HepG2 (cell line): ENCODE data around the gene INSRR. TPM values are rescaled to one million over a fixed set of nuclear protein-coding genes. Genes with fewer than 3 reads are reported as not detected.

Source experiments
- EHMT2 ChIP-seq: fragments of 200-600 bp; sonication (generic); IDR thresholded peaks from 2 replicates; pipeline ENCODE4 v1.7.0; 2017; ENCODE audit warnings: antibody characterized with exemption, low read depth, low read length, borderline replicate concordance
- GPN1 ChIP-seq: sonication (generic); formaldehyde crosslinking; IDR thresholded peaks from 2 replicates; pipeline ENCODE4 v1.5.1; 2020; ENCODE audit warnings: missing genetic modification reagents, borderline replicate concordance
- POLR2G ChIP-seq: fragments of 200-400 bp; formaldehyde crosslinking; IDR thresholded peaks from 2 replicates; pipeline ENCODE4 v1.6.1; 2018; ENCODE audit warnings: mild to moderate bottlenecking, low read depth, low read length, moderate library complexity
- PPARG ChIP-seq: conservative IDR thresholded peaks from 2 replicates; pipeline ENCODE4 v1.6.1; 2016; ENCODE audit warnings: missing biosample characterization, missing genetic modification reagents
- PRPF4 ChIP-seq: fragments of 200-400 bp; formaldehyde crosslinking; IDR thresholded peaks from 2 replicates; pipeline ENCODE4 v1.6.1; 2016; ENCODE audit warnings: low read length, low read depth; ENCODE audit not compliant: poor library complexity, severe bottlenecking
- RXRA ChIP-seq: sonication (generic); formaldehyde crosslinking; IDR thresholded peaks from 2 replicates; pipeline ENCODE4 v1.5.1; 2020; ENCODE audit warnings: missing genetic modification reagents
- TMF1 ChIP-seq: sonication (generic); formaldehyde crosslinking; IDR thresholded peaks from 2 replicates; pipeline ENCODE4 v1.8.1; 2022; ENCODE audit warnings: low read depth, missing genetic modification reagents
- ZFP36 ChIP-seq: fragments of 150-350 bp; IDR thresholded peaks from 2 replicates; pipeline ENCODE4 v1.6.1; 2018; ENCODE audit warnings: borderline replicate concordance, low read length, low read depth; ENCODE audit not compliant: partially characterized antibody
- ZNF121 ChIP-seq: sonication (generic); formaldehyde crosslinking; IDR thresholded peaks from 2 replicates; pipeline ENCODE4 v1.5.0; 2020; ENCODE audit warnings: mild to moderate bottlenecking, missing genetic modification reagents
- ZNF17 ChIP-seq: sonication (generic); formaldehyde crosslinking; IDR thresholded peaks from 2 replicates; pipeline ENCODE4 v1.5.0; 2020; ENCODE audit warnings: mild to moderate bottlenecking, missing genetic modification reagents
- ZNF350 ChIP-seq: sonication (generic); formaldehyde crosslinking; IDR thresholded peaks from 2 replicates; pipeline ENCODE4 v1.4.0; 2020; ENCODE audit warnings: mild to moderate bottlenecking, low read depth, missing genetic modification reagents, borderline replicate concordance
- ZNF451 ChIP-seq: sonication (generic); formaldehyde crosslinking; IDR thresholded peaks from 2 replicates; pipeline ENCODE4 v1.5.0; 2020; ENCODE audit warnings: mild to moderate bottlenecking, missing genetic modification reagents
- ZNF547 ChIP-seq: sonication (generic); formaldehyde crosslinking; IDR thresholded peaks from 2 replicates; pipeline ENCODE4 v1.5.1; 2020; ENCODE audit warnings: mild to moderate bottlenecking, missing genetic modification reagents
- ZNF564 ChIP-seq: sonication (generic); formaldehyde crosslinking; IDR thresholded peaks from 2 replicates; pipeline ENCODE4 v1.8.1; 2023; ENCODE audit warnings: mild to moderate bottlenecking, missing genetic modification reagents
- ZNF672 ChIP-seq: sonication (generic); formaldehyde crosslinking; IDR thresholded peaks from 2 replicates; pipeline ENCODE4 v1.8.1; 2022; ENCODE audit warnings: missing genetic modification reagents
- ZNF746 ChIP-seq: sonication (generic); formaldehyde crosslinking; IDR thresholded peaks from 2 replicates; pipeline ENCODE4 v1.8.0; 2022; ENCODE audit warnings: mild to moderate bottlenecking, missing genetic modification reagents
- ZNF83 ChIP-seq: sonication (generic); formaldehyde crosslinking; IDR thresholded peaks from 2 replicates; pipeline ENCODE4 v1.4.0; 2020; ENCODE audit warnings: missing genetic modification reagents, mild to moderate bottlenecking, borderline replicate concordance
- ZNF883 ChIP-seq: sonication (generic); formaldehyde crosslinking; IDR thresholded peaks from 2 replicates; pipeline ENCODE4 v1.5.1; 2020; ENCODE audit warnings: mild to moderate bottlenecking, missing genetic modification reagents; ENCODE audit errors: not compliant biosample characterization
- polyA plus RNA-seq, 8 experiments: library from polyadenylated mRNA; depleted of rRNA in 3 of 8; stranded (reverse) in 7 of 8; unstranded in 1 of 8; fragments of >200 nt; fragmentation: Illumina TruSeq in 4 of 8; extraction: Trizol in 4 of 8; gene quantifications; 2 replicates each; pipeline versions ENCODE4 v1.2.1 to v1.2.3, GENCODE V29; 2011 to 2016; ENCODE audit warnings: low read depth in 4 of 8, missing spikeins in 1 of 8, mixed read lengths in 1 of 8; ENCODE audit not compliant: insufficient read depth in 1 of 8
- total RNA-seq, 5 experiments: library from RNA; depleted of rRNA; stranded (reverse); fragments of >200 nt; fragmentation: Illumina TruSeq; extraction: Trizol; gene quantifications; 2 replicates each; pipeline ENCODE4 v1.2.3, GENCODE V29; 2016; ENCODE audit warnings: low read depth in 1 of 5
- TF ChIP-seq, protein P1 (sequence below): sonication (generic); formaldehyde crosslinking; IDR thresholded peaks from 2 replicates; pipeline ENCODE4 v1.4.0; 2020; ENCODE audit warnings: missing genetic modification reagents, low read depth, mild to moderate bottlenecking, borderline replicate concordance
- TF ChIP-seq, protein P2 (sequence below): sonication (generic); formaldehyde crosslinking; IDR thresholded peaks from 2 replicates; pipeline ENCODE4 v1.5.1; 2020; ENCODE audit warnings: mild to moderate bottlenecking, missing genetic modification reagents, borderline replicate concordance
- TF ChIP-seq, protein P3 (sequence below): IDR thresholded peaks from 2 replicates; pipeline ENCODE4 v1.6.1; 2016; ENCODE audit warnings: missing biosample characterization, missing genetic modification reagents, low read depth

INSRR gene
- total and polyA plus RNA-seq, 2 of the 13 experiments (the other 11 are each of a cell fraction or from before 2014, with no cell fraction given), result not detected

DNA sequence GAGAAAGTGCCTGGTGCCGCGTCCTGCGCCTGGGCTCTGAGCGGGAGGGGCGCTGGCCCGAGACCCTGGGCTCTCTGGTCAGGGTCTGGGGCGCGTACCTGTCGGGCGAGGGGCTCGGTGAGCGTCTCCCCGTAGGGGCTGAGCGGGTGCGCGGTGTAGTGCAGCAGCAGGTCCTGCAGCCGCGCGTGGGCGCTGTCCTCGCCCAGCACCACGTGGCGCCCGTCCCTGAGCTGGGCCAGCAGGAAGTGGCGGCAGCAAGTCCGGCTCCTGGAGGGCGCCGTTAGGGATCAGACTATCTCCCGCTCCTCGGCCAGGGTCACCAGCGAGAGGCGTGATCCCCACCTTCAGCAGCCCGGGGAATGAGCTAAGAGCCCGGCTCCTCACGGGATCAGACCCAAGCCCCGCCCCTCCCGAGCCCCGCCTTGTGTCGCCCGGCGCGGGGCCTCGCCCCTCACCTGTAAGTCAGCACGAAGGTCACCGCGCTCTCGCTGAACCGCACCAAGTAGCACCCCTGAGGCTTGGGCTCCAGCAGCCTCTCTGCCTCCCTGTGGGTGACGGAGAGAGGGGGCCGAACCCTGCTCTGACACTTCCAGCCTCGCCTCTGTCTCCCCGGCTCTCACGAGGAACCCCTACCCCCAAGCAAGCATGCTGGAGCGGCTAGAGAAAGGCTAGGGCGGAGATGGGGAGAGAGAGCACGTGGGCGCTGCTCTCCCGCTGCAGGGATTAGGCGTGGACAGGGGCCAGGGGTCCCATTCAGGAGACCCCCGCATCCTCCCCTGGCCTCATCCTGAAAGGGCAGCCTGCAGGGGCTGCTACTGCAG lies 45.0 kb downstream of the INSRR start (continued):
- TF ChIP-seq, protein P1, sequence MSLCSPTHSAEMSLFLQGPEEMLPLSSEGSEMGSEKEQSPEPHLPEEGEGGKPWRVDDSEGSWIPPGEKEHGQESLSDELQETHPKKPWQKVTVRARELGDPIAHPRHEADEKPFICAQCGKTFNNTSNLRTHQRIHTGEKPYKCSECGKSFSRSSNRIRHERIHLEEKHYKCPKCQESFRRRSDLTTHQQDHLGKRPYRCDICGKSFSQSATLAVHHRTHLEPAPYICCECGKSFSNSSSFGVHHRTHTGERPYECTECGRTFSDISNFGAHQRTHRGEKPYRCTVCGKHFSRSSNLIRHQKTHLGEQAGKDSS (CRISPR knock-in tag), result peak; percentile 60
- TF ChIP-seq ZNF746 (CRISPR knock-in tag) (no peak), ZNF350 (peak; percentile 43; the same call in 1 of the 2 replicates), ZNF121 (CRISPR knock-in tag) (no peak), ZNF17 (CRISPR knock-in tag) (no peak), TMF1 (CRISPR knock-in tag) (no peak), RXRA (peak; percentile 82), ZNF83 (CRISPR knock-in tag) (0 out of 2 replicates have a peak, but pooled peaks have one; percentile 72), ZNF672 (CRISPR knock-in tag) (no peak), POLR2G (peak; percentile 45; the same call in 1 of the 2 replicates), PPARG (CRISPR knock-in tag) (peak; percentile 79), ZNF564 (CRISPR knock-in tag) (peak; percentile 91; the same call in 1 of the 2 replicates), ZNF451 (CRISPR knock-in tag) (peak; percentile 97), ZNF883 (CRISPR knock-in tag) (peak; percentile 90), EHMT2 (no peak), ZFP36 (no peak), GPN1 (CRISPR knock-in tag) (no peak), ZNF547 (CRISPR knock-in tag) (peak; percentile 85; the same call in 1 of the 2 replicates), PRPF4 (no peak)
- TF ChIP-seq, protein P2, sequence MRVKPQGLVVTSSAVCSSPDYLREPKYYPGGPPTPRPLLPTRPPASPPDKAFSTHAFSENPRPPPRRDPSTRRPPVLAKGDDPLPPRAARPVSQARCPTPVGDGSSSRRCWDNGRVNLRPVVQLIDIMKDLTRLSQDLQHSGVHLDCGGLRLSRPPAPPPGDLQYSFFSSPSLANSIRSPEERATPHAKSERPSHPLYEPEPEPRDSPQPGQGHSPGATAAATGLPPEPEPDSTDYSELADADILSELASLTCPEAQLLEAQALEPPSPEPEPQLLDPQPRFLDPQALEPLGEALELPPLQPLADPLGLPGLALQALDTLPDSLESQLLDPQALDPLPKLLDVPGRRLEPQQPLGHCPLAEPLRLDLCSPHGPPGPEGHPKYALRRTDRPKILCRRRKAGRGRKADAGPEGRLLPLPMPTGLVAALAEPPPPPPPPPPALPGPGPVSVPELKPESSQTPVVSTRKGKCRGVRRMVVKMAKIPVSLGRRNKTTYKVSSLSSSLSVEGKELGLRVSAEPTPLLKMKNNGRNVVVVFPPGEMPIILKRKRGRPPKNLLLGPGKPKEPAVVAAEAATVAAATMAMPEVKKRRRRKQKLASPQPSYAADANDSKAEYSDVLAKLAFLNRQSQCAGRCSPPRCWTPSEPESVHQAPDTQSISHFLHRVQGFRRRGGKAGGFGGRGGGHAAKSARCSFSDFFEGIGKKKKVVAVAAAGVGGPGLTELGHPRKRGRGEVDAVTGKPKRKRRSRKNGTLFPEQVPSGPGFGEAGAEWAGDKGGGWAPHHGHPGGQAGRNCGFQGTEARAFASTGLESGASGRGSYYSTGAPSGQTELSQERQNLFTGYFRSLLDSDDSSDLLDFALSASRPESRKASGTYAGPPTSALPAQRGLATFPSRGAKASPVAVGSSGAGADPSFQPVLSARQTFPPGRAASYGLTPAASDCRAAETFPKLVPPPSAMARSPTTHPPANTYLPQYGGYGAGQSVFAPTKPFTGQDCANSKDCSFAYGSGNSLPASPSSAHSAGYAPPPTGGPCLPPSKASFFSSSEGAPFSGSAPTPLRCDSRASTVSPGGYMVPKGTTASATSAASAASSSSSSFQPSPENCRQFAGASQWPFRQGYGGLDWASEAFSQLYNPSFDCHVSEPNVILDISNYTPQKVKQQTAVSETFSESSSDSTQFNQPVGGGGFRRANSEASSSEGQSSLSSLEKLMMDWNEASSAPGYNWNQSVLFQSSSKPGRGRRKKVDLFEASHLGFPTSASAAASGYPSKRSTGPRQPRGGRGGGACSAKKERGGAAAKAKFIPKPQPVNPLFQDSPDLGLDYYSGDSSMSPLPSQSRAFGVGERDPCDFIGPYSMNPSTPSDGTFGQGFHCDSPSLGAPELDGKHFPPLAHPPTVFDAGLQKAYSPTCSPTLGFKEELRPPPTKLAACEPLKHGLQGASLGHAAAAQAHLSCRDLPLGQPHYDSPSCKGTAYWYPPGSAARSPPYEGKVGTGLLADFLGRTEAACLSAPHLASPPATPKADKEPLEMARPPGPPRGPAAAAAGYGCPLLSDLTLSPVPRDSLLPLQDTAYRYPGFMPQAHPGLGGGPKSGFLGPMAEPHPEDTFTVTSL (CRISPR knock-in tag), result no peak
- TF ChIP-seq, protein P3, sequence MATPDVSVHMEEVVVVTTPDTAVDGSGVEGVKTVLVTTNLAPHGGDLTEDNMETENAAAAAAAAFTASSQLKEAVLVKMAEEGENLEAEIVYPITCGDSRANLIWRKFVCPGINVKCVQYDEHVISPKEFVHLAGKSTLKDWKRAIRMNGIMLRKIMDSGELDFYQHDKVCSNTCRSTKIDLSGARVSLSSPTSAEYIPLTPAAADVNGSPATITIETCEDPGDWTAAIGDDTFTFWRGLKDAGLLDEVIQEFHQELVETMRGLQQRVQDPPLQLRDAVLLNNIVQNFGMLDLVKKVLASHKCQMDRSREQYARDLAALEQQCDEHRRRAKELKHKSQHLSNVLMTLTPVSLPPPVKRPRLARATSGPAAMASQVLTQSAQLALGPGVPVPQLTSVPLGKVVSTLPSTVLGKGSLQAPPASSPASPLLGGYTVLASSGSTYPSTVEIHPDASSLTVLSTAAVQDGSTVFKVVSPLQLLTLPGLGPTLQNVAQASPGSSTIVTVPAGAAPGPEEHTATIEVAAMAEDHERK (CRISPR knock-in tag), result no peak
